Measurements from ENCODE around the gene KRTAP9-3.

GRCh38 chr17:41184480-41184961, 47.7 kb upstream of the KRTAP9-3 start, which contains the start of gene KRTAP4-1:
- TF ChIP-seq POLR2AphosphoS5 (IDR thresholded peaks at IDR 0.05) = no peak
- no peak for TF ChIP-seq CTCF (IDR thresholded peaks at IDR 0.05)
- no peak for TF ChIP-seq POLR2A (IDR thresholded peaks at IDR 0.05)
